DMS153 (cell line): ENCODE results near the gene RACK1.

ENCODE experiments used
- DNase-seq: peaks from one replicate; lab custom pipeline; 2025; lab: John Stamatoyannopoulos, UW

Gene RACK1

DNA sequence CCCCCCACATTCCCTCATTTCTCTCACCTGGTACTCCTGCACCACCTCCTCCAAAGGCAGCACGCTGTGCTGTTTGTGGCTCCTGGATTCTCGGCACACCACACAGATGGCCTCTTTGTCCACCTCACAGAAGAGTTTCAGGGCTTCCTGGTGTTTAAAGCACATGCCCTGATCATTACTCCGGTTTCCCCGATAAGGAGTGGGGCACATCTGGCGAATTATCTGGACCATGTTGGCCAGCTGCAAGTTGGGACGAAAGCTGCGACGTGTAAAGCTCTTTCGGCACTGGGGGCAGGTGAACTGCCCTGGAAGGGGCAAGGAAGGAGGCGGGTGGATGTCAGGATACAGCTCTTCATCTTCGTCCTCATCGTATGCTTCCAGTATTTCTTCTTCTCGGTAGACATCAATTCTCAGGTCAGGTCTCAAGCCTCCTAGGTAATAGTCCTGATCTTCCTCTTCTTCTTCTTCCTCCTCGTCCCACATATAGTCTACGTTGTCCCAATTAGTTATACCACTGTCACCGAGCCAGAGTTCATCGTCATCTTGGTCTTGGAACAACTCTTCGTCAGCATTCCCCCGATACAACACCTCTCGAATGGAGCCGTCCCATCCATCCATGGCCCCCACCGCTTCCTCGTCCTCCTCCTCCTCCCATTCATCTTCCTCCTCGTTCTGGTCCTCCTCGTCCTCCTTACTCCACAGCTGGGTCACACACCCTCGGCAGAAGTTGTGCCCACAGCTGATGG is 16.4 kb upstream of the RACK1 start:
- DNase-seq: no peak

DNA sequence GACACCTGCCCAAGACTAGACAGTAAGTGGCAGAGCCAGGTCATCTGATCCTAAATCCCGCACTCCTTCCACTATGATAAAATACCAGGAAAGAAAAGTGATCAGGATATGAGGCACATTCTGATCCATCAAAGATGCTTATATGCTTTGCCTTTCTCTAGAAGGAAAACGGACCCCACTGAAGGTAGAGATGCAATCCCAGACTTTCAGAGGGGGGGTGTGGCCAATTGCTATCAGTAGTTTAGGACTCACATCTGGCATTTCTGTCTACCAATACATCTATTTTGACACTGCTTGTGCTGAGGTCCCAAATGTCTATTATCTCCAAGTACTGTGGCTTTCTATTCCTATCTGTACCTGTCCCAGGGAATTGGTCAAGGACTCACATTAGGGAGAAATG is 15.6 kb upstream of the RACK1 start:
- DNase-seq: no peak

- DNase-seq: no peak
These were observed 14.9 kb upstream of the RACK1 start for GRCh38 chr5:181258576-181258975.

GRCh38 chr5:181255836-181256578 is 12.3 kb upstream of the RACK1 start:
- no peak for DNase-seq

GRCh38 chr5:181255276-181255675 is 11.6 kb upstream of the RACK1 start:
- no peak for DNase-seq

DNA sequence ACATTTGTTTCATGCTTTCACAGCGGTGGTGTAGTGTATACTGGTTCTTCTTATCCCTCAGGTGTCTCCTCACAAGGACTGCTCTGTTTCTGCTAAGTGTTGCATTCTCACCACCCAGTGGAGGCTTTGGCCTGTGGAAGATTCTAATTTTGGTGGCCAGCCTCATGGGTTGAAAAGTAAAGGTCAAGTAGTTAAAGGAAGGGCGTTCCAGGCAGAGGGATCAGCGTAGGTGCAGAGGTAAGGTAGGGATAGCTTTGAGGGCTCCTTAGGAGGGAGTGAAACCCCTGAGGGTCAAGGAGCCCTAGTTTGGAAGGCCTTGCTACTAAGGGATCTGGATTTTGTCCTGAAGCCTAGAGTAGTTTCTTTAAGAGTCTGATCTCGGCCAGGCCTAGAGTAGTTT is 4.6 kb upstream of the RACK1 start:
- no peak for DNase-seq

DNA sequence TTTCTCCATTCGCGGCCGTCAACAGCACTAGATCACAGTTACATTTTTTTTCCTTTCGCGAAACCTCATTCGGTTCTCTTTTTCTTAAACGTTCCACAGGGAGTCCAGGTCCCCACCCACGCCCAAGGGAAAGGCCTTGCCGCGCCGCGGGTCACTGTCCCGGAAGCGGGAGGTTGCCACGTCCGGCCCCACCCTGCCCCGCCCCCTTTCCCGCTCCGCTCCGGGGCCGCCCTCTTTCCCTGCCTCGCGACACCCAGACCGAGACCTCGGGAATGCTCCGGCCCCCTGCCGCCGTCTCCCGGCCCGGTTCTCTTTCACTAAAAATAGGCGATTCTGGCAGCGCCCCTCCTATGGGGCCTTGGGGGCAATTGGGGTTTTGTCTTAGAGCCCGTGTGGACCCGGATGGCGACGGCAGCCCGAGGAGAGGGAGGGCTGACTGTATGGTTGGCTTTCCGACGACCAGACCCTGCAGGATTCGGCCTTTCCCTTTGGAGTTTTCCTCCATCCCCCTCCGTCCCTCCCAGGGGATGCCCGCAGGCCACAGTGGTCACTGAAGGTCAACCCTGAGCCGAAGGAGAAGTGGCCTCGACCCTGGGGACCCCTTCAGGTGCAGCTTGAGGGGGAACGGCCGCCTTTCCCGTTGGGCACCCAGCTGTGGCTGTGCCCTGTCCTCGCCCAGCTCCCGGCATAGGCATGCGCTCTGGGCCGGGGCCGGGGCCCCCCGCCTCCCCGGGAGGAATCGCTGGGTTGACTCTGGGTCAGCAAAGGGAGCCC is 2.8 kb upstream of the RACK1 start:
- no peak for DNase-seq

- DNase-seq: no peak
These were observed 1.9 kb upstream of the RACK1 start for GRCh38 chr5:181245427-181246275.

GRCh38 chr5:181243018-181243563 is 615 bp downstream of the RACK1 start:
- DNase-seq: no peak

GRCh38 chr5:181242031-181242451 is 1.7 kb downstream of the RACK1 start:
- no peak for DNase-seq

- DNase-seq: no peak
These were observed 2.2 kb downstream of the RACK1 start for GRCh38 chr5:181241393-181241975.

DNA sequence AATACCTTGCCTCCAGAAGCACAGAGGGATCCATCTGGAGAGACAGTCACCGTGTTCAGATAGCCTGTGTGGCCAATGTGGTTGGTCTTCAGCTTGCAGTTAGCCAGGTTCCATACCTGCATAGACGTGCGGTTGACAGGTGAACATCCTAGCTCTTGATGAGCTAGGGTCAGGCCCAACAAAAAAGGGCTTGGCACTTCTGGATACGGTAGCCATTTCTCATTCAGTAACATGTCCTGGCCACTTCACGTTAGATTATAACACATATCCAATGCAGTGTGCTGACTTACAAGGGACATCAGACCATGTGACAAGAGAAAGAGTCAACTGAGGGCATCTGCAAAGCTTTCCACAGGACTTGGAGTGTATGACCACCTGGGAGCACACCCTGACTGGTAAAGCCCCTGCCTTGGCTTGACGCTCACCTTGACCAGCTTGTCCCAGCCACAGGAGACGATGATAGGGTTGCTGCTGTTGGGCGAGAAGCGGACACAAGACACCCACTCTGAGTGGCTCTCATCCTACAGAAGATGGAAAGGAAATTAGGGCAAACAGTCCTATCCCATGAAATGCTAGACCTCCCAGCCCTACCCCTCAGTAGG is 4.5 kb downstream of the RACK1 start:
- DNase-seq: no peak

GRCh38 chr5:181237729-181238385 is 5.8 kb downstream of the RACK1 start:
- no peak for DNase-seq

DNA sequence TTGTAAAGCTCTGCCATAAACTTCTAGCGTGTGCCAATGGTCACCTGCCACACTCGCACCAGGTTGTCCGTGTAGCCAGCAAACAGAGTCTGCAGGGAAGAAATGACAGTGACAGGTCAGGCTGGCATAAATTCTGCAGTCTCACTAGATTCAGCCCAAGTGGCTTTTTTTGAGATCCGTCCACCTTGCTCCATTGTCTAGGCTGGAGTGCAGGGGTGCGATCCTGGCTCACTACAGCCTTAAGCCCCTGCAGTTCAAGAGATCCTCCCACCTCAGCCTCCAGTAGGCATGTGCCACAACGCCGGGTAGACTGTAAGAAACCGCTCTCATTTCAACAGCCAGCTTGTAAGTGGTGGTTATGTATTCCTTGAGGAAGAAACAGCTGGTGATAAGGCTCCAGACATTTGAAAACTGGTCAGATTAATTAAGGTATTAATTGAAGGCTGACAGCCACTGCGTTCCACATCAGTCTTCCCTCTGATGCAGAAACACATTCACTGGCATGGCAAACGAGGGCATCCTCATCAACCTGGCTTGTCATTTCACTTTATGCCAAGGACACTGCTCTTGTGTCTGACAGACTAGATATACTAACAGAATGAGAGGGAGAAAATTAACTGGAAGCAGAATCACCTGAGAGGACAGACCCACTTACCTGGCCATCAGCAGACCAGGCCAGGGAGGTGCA is 6.6 kb downstream of the RACK1 start:
- DNase-seq: no peak

DNA sequence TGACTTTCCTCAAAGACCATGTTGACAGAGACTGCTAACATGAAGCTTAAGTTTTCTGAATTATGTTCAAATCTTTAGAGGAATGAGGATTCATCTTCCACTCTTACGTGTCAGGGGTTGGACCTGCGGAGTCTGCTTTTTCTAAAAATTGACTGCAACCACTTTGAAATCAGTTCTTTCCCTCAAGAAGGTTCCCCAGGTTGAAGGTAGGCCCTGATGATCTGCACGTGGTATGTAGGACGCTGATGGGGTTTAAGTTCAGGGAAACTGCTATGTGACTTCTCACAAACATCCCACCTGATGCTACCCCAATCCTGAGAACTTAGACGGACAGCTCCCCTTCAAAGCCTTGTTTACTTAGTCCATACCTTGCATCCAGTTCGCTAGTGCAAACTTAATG is 7.2 kb downstream of the RACK1 start:
- DNase-seq: no peak

GRCh38 chr5:181235689-181236366 is 7.9 kb downstream of the RACK1 start:
- DNase-seq: no peak

DNA sequence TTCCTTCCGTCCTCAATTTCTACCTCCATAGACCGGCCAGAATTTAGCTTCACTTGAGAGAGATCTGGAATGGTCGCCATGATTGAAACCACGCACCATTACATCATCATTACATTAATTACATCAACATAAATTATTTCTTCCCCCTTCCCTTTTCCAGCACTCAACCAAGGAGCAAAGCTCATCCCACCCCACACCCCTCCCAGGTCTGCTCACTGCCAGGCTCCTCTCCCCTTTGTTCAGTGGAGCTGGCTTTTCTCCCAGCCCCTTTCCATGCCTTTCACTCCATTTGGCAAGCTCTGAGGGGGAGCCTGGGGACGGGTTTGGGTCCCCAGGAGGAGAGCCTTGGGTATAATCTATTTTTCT is 8.4 kb downstream of the RACK1 start:
- DNase-seq: no peak

GRCh38 chr5:181234455-181235306 is 9.0 kb downstream of the RACK1 start:
- no peak for DNase-seq
